Measurements from ENCODE around the gene NTNG2. TPM values are rescaled to one million over a fixed set of nuclear protein-coding genes. Genes with fewer than 3 reads are reported as not detected.

Gene NTNG2
- total RNA-seq, 2 experiments from 2014 or later: 2.2 to 2.4 TPM

DNA sequence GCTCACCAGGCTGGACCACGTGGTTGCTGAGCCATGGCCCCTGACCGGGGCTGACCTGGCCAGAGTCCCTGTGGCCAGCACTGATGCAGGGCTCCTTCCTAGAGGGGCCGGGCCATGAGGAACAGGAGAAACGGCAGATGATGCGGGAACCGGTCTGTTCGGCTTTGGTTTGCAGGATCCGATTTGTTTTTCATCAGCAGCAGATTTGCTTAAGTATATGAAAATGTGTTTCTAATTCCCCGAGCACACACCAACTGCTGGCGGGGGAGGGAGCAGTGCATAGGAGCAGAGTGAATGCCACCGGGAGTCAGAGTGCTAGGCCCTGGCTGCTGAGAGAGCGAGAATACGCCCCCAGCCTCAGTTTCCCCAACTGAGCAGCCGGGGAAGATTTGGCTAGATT is 13.6 kb downstream of the NTNG2 start:
- H3K4me3 Mint-ChIP-seq: no peak overlapping the region
- ChIA-PET CTCF (interaction anchor here (0.6 to 1.2 kb wide), 2 partner anchors 93 to 141 kb away, joined by 3 to 4 read pairs; no protein-coding TSS in a partner anchor), POLR2A (no interaction called here)
- H3K27ac Mint-ChIP-seq: no peak overlapping the region
- no peaks in the 10 kb centered on the region for H3K27me3 Mint-ChIP-seq
- intact Hi-C loops (cut with micrococcal nuclease): no loop called here
- DNase-seq: no peak
- H3K36me3 Mint-ChIP-seq (ENCODE audit: low read depth): no peaks in the 10 kb centered on the region
- H3K4me1 Mint-ChIP-seq (ENCODE audit: low read depth): no peaks in the 10 kb centered on the region
- ATAC-seq: no peak
- no peaks in the 10 kb centered on the region for H3K9me3 Mint-ChIP-seq
- TF ChIP-seq CTCF (IDR thresholded peaks at IDR 0.05): no peak

- Mint-ChIP-seq H3K36me3 (ENCODE audit: low read depth) (no peaks in the 10 kb centered on the region), H3K4me3 (no peak overlapping the region), H3K9me3 (no peaks in the 10 kb centered on the region), H3K27me3 (peaks cover 2% of the 10 kb centered on the region), H3K4me1 (ENCODE audit: low read depth) (no peaks in the 10 kb centered on the region), H3K27ac (no peak overlapping the region)
- DNase-seq (no peak), ATAC-seq (no peak)
- ChIA-PET POLR2A (interaction anchor here (0.6 kb wide), 1 partner anchor 427 kb away, joined by 4 read pairs; no protein-coding TSS in a partner anchor), CTCF (interaction anchor here (0.6 kb wide), 1 partner anchor 60 kb away, joined by 3 read pairs; no protein-coding TSS in a partner anchor)
- intact Hi-C loops (cut with micrococcal nuclease): no loop called here
- no peak for TF ChIP-seq CTCF (IDR thresholded peaks at IDR 0.05)
Observed at GRCh38 chr9:132176338-132176737, 14.5 kb downstream of the NTNG2 start.

DNA sequence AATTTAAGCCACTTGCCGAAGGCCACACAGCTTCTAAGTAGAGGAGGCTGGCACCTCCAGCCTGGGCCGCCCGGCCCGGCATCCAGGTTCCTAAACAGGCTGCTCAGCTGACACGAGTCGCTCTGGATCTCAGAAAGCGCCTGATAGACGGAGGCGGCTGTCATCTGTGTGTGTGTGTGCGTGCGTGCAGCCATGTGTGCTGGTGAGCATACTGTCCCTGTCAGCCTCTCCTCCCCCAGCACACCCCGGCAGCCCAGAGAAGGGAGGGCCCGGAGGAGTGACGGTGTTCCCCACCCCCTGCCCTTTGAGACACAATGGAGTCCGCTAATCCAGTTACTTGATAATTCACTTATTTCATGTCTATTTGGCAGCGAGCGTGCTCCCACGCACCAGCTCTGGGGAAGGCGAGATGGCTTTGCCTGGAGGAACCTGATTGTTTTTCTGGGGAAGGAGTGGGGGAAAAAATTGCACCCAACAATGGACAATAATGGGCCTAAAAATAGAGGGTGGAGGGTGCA is 20.0 kb downstream of the NTNG2 start:
- DNase-seq: no peak
- no peak for TF ChIP-seq CTCF (IDR thresholded peaks at IDR 0.05)
- no peak for ATAC-seq
- Mint-ChIP-seq H3K27me3 (peaks cover 9% of the 10 kb centered on the region), H3K4me1 (ENCODE audit: low read depth) (no peaks in the 10 kb centered on the region), H3K36me3 (ENCODE audit: low read depth) (no peaks in the 10 kb centered on the region), H3K9me3 (no peaks in the 10 kb centered on the region), H3K27ac (no peak overlapping the region), H3K4me3 (no peak overlapping the region)
- intact Hi-C loops (cut with micrococcal nuclease): no loop called here
- ChIA-PET CTCF (interaction anchor here (1.5 kb wide), 1 partner anchor 12 kb away, joined by 5 read pairs; no protein-coding TSS in a partner anchor), POLR2A (no interaction called here)

- CTCF ChIA-PET: interaction anchor here (1.2 to 1.5 kb wide), 2 partner anchors 13 to 54 kb away, joined by 3 to 5 read pairs; no protein-coding TSS in a partner anchor
- H3K27ac Mint-ChIP-seq: no peak overlapping the region
- H3K27me3 Mint-ChIP-seq: peaks cover 9% of the 10 kb centered on the region
- intact Hi-C loops (cut with micrococcal nuclease): no loop called here
- no peaks in the 10 kb centered on the region for H3K4me1 Mint-ChIP-seq (ENCODE audit: low read depth)
- H3K4me3 Mint-ChIP-seq: no peak overlapping the region
- no peak for ATAC-seq
- H3K36me3 Mint-ChIP-seq (ENCODE audit: low read depth): no peaks in the 10 kb centered on the region
- POLR2A ChIA-PET: interaction anchor here (0.6 kb wide), 1 partner anchor 382 kb away, joined by 3 read pairs; no protein-coding TSS in a partner anchor
- TF ChIP-seq CTCF (IDR thresholded peaks at IDR 0.05): no peak
- no peaks in the 10 kb centered on the region for H3K9me3 Mint-ChIP-seq
- DNase-seq: no peak
Observed at GRCh38 chr9:132182314-132183091, 20.6 kb downstream of the NTNG2 start.

DNA sequence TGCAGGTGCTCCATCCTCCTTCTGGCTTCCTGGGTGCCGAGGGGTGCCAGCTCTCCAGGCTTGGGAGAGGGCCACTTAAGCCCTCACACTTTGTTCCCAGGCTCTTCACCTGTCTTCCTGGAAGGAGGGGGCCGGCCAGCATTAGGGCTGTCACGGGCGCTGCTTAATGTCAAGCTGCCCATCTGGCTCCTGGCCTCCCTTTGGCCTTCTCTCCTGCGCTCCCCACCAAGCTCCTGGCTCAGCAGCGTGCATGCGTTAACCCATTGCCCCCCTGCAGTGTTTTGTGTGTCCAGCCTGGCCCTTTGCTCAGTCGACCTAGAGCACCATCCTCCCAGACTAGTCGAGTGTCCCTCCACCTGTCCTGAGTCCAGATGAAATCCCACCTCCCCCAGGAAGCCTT is 21.3 kb downstream of the NTNG2 start:
- no peak for TF ChIP-seq CTCF (IDR thresholded peaks at IDR 0.05)
- no peaks in the 10 kb centered on the region for H3K36me3 Mint-ChIP-seq (ENCODE audit: low read depth)
- H3K27me3 Mint-ChIP-seq: peaks cover 9% of the 10 kb centered on the region
- ChIA-PET POLR2A (interaction anchor here (0.6 kb wide), 1 partner anchor 383 kb away, joined by 3 read pairs; no protein-coding TSS in a partner anchor), CTCF (interaction anchor here (1.2 to 1.5 kb wide), 2 partner anchors 14 to 53 kb away, joined by 3 to 5 read pairs; no protein-coding TSS in a partner anchor)
- no peaks in the 10 kb centered on the region for H3K4me1 Mint-ChIP-seq (ENCODE audit: low read depth)
- intact Hi-C loops (cut with micrococcal nuclease): no loop called here
- no peak for ATAC-seq
- H3K4me3 Mint-ChIP-seq: no peak overlapping the region
- DNase-seq: no peak
- no peak overlapping the region for H3K27ac Mint-ChIP-seq
- no peaks in the 10 kb centered on the region for H3K9me3 Mint-ChIP-seq
